AG04450 (cell line): ENCODE measurements around the gene GIN1. TPM values are rescaled to one million over a fixed set of nuclear protein-coding genes. Genes with fewer than 3 reads are reported as not detected.

Experiments used
- CTCF ChIA-PET: fragments of 300-600, 350-600 bp; formaldehyde crosslinking; extraction: SDS; loops from one replicate; lab custom pipeline; 2022; ENCODE audit warnings: antibody characterized with exemption, inconsistent platforms; lab: Charles Lee
- POLR2A ChIA-PET: fragments of 350-600 bp; formaldehyde crosslinking; extraction: SDS; loops from one replicate; lab custom pipeline; 2021; ENCODE audit warnings: antibody characterized with exemption, inconsistent platforms; lab: Yijun Ruan, JAX
- DNase-seq: peaks from one replicate; pipeline ENCODE4 v3.0.0-alpha.2; 2011; ENCODE audit warnings: low read depth, low spot score
- H3K27ac ChIP-seq: one replicate; pipeline ENCODE4 v1.5.1; 2012; ENCODE audit warnings: low read depth, low read length, control low read depth
- H3K27me3 ChIP-seq: one replicate; pipeline ENCODE4 v1.6.0; 2012; ENCODE audit warnings: low read length; ENCODE audit not compliant: control insufficient read depth, insufficient read depth
- H3K4me3 ChIP-seq: 2 replicates; pipeline ENCODE4 v1.5.1; 2011; ENCODE audit warnings: mild to moderate bottlenecking, low read depth, low read length, control low read depth
- H3K9me3 ChIP-seq: 2 replicates; pipeline ENCODE4 v1.5.1; 2012; ENCODE audit warnings: low read length; ENCODE audit not compliant: control insufficient read depth, insufficient read depth
- polyA plus RNA-seq: library from polyadenylated mRNA; depleted of rRNA; stranded (reverse); fragments of >200 nt; gene quantifications from 2 replicates; pipeline ENCODE4 v1.2.3, GENCODE V29; 2011
- TF ChIP-seq, protein P1 (sequence below): IDR thresholded peaks from 2 replicates; pipeline ENCODE4 v1.5.1; 2011; ENCODE audit warnings: low read depth, low read length, control low read depth, inconsistent platforms

GIN1 gene
- polyA plus RNA-seq, 1 experiment = 7.7 TPM

DNA sequence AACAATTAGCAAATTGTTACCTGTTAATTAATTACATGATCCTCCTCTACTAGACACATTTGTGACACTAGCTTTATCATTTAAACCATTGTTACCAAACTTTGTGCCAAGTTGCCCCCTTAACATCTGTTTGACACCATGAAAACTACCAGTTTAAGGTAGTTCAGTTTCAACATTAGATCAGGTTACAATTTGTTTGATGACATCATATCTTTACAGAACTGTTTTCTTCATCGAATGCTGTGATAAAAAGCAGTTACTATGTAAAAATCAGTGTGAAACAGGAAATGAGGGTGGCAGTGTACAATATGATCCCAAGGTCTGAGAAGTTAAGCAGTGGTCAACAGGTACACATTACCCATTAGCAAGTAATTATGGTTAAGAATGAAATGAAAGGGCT, 17.7 kb downstream of the GIN1 start:
- ChIA-PET CTCF (no interaction called here), POLR2A (no interaction called here)
- Histone ChIP-seq H3K27me3 (no peaks in the 10 kb centered on the region), H3K27ac (no peak overlapping the region), H3K9me3 (no peaks in the 10 kb centered on the region), H3K4me3 (no peak overlapping the region)
- TF ChIP-seq, protein P1, sequence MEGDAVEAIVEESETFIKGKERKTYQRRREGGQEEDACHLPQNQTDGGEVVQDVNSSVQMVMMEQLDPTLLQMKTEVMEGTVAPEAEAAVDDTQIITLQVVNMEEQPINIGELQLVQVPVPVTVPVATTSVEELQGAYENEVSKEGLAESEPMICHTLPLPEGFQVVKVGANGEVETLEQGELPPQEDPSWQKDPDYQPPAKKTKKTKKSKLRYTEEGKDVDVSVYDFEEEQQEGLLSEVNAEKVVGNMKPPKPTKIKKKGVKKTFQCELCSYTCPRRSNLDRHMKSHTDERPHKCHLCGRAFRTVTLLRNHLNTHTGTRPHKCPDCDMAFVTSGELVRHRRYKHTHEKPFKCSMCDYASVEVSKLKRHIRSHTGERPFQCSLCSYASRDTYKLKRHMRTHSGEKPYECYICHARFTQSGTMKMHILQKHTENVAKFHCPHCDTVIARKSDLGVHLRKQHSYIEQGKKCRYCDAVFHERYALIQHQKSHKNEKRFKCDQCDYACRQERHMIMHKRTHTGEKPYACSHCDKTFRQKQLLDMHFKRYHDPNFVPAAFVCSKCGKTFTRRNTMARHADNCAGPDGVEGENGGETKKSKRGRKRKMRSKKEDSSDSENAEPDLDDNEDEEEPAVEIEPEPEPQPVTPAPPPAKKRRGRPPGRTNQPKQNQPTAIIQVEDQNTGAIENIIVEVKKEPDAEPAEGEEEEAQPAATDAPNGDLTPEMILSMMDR = no peak
- DNase-seq = no peak

DNA sequence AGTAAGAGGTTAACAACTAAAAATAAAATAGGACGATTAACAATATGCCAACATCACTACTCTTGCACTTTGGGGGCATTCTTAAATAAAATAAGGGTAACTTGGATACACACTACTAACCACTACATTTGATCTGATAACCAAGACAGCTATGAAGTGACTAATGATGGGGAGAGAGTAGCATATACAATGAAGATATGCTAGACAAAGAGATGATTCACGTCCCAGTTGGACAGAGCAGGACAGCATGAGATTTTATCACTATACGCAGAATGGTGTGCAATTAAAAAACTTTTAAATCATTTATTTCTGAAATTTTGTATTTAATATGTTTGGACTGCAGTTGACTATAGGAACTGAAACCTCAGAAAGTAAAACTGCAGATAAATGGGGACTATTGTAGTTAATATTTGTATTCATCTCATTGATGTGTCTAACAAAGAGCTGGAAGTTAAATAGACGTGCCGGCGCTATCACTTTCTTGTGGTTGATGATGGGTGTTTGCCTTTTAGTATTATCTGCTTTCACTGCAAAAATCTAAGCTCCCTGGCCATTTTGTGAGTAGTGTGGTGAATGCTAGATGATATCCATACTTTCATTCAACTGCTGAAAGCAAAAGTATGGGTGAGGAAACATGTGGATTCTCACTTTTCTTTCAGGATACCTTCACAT, 18.7 kb downstream of the GIN1 start:
- Histone ChIP-seq H3K27ac (no peak overlapping the region), H3K9me3 (no peaks in the 10 kb centered on the region), H3K4me3 (no peak overlapping the region), H3K27me3 (no peaks in the 10 kb centered on the region)
- CTCF ChIA-PET = no interaction called here
- DNase-seq = no peak
- POLR2A ChIA-PET = no interaction called here
- TF ChIP-seq, protein P1 = no peak

DNA sequence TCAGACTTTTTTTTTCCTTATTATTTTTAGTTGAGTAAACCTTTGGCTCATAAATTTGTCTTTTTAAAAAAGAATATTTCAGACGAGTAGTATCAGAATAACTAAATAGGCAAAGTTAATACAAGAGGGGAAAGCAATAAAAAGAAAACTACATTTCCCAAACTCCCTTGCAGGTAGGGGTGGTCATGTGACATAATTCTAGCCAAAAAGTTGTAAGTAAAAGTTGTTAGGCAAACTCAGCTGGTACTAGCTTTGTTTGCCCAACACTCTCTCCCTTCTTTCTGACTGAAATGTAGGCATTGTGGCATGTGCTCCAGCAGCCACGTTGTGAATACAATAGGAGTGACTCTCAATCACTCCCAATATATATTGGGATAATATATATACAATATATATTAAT, 20.9 kb downstream of the GIN1 start:
- H3K9me3 ChIP-seq = no peaks in the 10 kb centered on the region
- no peak overlapping the region for H3K27ac ChIP-seq
- TF ChIP-seq, protein P1 = no peak
- no peaks in the 10 kb centered on the region for H3K27me3 ChIP-seq
- no peak overlapping the region for H3K4me3 ChIP-seq
- ChIA-PET POLR2A (no interaction called here), CTCF (no interaction called here)
- no peak for DNase-seq

DNA sequence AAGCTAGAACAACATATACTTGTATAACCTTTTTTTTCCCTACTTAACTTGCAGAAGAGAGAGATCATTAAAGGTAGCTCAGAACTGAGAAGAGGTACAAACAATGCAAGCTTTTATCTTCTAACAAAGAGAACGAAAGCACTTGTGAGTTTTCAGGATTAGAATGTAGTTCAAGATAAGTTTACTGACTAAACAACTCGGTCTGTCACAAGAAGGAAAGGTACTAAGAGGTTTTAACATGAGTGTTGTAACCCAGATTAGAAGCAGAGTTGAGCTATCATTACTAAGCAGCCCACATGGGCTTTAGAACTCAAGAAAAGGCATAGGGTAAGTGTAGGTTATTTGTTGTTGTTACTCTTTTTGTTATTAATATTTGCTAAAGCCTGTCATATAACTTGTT, 25.2 kb downstream of the GIN1 start:
- no peaks in the 10 kb centered on the region for H3K27me3 ChIP-seq
- H3K4me3 ChIP-seq = no peak overlapping the region
- ChIA-PET CTCF (no interaction called here), POLR2A (no interaction called here)
- no peaks in the 10 kb centered on the region for H3K9me3 ChIP-seq
- TF ChIP-seq, protein P1 = no peak
- H3K27ac ChIP-seq = no peak overlapping the region
- no peak for DNase-seq

DNA sequence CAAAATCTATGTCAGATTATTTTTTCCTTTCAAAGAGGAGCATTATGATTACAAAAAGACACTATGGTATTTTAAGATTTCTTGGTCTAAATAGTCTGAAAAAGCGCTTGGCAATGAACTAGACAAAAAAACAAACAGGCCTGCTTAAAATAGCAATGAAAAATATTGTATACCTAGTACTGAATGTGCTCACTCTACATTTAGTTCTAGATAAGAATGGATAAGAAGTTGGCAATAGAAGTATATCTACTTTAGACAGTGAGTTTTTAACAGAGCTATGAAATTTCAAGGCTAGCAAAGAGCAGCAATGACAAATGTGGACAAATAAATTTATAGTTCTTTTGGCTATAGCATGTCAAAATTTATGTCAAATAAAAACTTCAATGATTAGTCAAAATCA, 26.2 kb downstream of the GIN1 start:
- Histone ChIP-seq H3K27me3 (no peaks in the 10 kb centered on the region), H3K27ac (no peak overlapping the region), H3K4me3 (no peak overlapping the region), H3K9me3 (no peaks in the 10 kb centered on the region)
- POLR2A ChIA-PET = no interaction called here
- CTCF ChIA-PET = no interaction called here
- no peak for DNase-seq
- TF ChIP-seq, protein P1 = no peak
